Ectodermal cell (in vitro differentiated cells): ENCODE measurements around the gene TMEM95.

ENCODE experiments used
- H3K27ac ChIP-seq: 2 replicates; pipeline ENCODE4 v1.7.0; 2013; ENCODE audit warnings: mild to moderate bottlenecking, low read depth, low read length; ENCODE audit not compliant: insufficient read depth, poor library complexity, severe bottlenecking
- H3K27me3 ChIP-seq: 2 replicates; pipeline ENCODE4 v1.7.0; 2013; ENCODE audit warnings: mild to moderate bottlenecking, low read length; ENCODE audit not compliant: insufficient read depth, control insufficient read depth, poor library complexity, severe bottlenecking
- H3K36me3 ChIP-seq: one replicate; pipeline ENCODE4 v1.7.0; 2013; ENCODE audit warnings: low read length; ENCODE audit not compliant: control insufficient read depth, insufficient read depth
- H3K4me1 ChIP-seq: one replicate; pipeline ENCODE4 v1.7.0; 2013; ENCODE audit warnings: low read length; ENCODE audit not compliant: control insufficient read depth, insufficient read depth
- H3K4me3 ChIP-seq: 2 replicates; pipeline ENCODE4 v1.7.0; 2013; ENCODE audit warnings: low read depth, low read length, control low read depth; ENCODE audit not compliant: insufficient read depth
- H3K9me3 ChIP-seq: 2 replicates; pipeline ENCODE4 v1.7.0; 2013; ENCODE audit warnings: mild to moderate bottlenecking, low read length, moderate library complexity; ENCODE audit not compliant: control insufficient read depth
- whole genome bisulfite sequencing, 2 experiments: methylation state at CpG; one replicate each; pipeline ENCODE4 v1.1.7; 2013; ENCODE audit warnings: missing lambda C conversion rate in 2 of 2; 5-methylcytosine and 5-hydroxymethylcytosine counted together

TMEM95 gene

DNA sequence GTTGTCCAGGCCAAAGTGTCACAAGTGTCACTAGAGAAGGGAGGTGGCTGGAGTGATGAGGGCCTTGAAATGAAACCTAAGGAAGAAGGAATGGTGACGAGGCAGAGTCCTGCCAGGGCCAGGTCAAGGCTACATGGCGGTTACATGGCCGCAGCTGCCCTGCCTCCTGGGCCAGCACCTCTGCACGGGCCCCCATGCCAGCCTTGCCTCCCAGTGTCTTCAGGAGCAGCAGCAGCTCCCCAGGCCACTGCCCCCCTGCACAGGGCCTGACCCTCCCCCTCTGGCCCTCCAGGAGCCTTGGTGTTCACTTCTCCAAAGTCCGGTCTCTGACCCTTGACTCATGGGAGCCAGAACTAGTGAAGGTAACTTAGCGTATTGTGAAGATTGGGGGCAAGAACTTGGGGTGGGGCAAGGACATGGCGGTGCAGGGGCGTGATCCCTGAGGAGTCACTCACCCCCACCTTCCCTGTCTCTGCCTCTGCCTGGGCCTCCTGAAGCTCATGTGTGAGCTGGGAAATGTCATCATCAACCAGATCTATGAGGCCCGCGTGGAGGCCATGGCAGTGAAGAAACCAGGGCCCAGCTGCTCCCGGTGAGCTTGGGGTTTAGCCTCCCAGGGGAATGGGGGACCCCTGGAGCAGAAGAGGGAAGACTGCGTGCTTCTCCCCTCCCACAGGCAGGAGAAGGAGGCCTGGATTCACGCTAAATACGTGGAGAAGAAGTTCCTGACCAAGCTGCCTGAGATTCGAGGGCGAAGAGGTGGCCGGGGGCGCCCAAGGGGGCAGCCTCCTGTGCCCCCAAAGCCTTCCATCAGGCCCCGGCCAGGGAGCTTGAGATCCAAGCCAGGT, 7.1 kb upstream of the TMEM95 start:
- peaks cover 17% of the 10 kb centered on the region for H3K4me1 ChIP-seq
- 87 to 88% methylated on average over 19 of the region's 19 CpGs for WGBS, 2 experiments
- no peaks in the 10 kb centered on the region for H3K36me3 ChIP-seq
- no peak overlapping the region for H3K27ac ChIP-seq
- no peak overlapping the region for H3K4me3 ChIP-seq
- H3K9me3 ChIP-seq: no peaks in the 10 kb centered on the region
- peaks cover 7% of the 10 kb centered on the region for H3K27me3 ChIP-seq

- no peak overlapping the region for H3K4me3 ChIP-seq
- H3K27ac ChIP-seq: no peak overlapping the region
- WGBS, 2 experiments: 93 to 94% methylated on average over 19 of the region's 19 CpGs
Observed at GRCh38 chr17:7348478-7349242, 6.3 kb upstream of the TMEM95 start.

GRCh38 chr17:7351665-7352502, 3.1 kb upstream of the TMEM95 start, which contains the start of gene KCTD11:
KCTD11 (plus strand) TSS chr17:7352162.
- Histone ChIP-seq H3K27ac (peak within 1 kb of the TSS; percentile 86), H3K4me3 (peak within 1 kb of the TSS; percentile 87), H3K9me3 (no peaks in the 10 kb centered on the region), H3K36me3 (no peaks in the 10 kb centered on the region), H3K27me3 (peaks cover 7% of the 10 kb centered on the region), H3K4me1 (peaks cover 42% of the 10 kb centered on the region)
- WGBS, 2 experiments: 0% methylated on average over 91 of the region's 91 CpGs

More at GRCh38 chr17:7348478-7349242, 6.3 kb upstream of the TMEM95 start:
- Histone ChIP-seq H3K27me3 (peaks cover 7% of the 10 kb centered on the region), H3K36me3 (no peaks in the 10 kb centered on the region), H3K4me1 (peaks cover 22% of the 10 kb centered on the region), H3K9me3 (no peaks in the 10 kb centered on the region)

GRCh38 chr17:7352503-7352889, 2.5 kb upstream of the TMEM95 start:
- H3K36me3 ChIP-seq: no peaks in the 10 kb centered on the region
- peak overlapping the region; percentile 87 for H3K4me3 ChIP-seq
- no peaks in the 10 kb centered on the region for H3K9me3 ChIP-seq
- peaks cover 42% of the 10 kb centered on the region for H3K4me1 ChIP-seq
- peak overlapping the region; percentile 86 for H3K27ac ChIP-seq
- peaks cover 7% of the 10 kb centered on the region for H3K27me3 ChIP-seq
- 46 to 51% methylated on average over 10 of the region's 10 CpGs for WGBS, 2 experiments

GRCh38 chr17:7352910-7353635, 1.9 kb upstream of the TMEM95 start:
- Histone ChIP-seq H3K9me3 (no peaks in the 10 kb centered on the region), H3K36me3 (no peaks in the 10 kb centered on the region), H3K27ac (no peak overlapping the region), H3K27me3 (peaks cover 7% of the 10 kb centered on the region), H3K4me1 (peaks cover 42% of the 10 kb centered on the region), H3K4me3 (peak overlapping the region; percentile 87)
- WGBS, 2 experiments: 94 to 95% methylated on average over 37 of the region's 37 CpGs

DNA sequence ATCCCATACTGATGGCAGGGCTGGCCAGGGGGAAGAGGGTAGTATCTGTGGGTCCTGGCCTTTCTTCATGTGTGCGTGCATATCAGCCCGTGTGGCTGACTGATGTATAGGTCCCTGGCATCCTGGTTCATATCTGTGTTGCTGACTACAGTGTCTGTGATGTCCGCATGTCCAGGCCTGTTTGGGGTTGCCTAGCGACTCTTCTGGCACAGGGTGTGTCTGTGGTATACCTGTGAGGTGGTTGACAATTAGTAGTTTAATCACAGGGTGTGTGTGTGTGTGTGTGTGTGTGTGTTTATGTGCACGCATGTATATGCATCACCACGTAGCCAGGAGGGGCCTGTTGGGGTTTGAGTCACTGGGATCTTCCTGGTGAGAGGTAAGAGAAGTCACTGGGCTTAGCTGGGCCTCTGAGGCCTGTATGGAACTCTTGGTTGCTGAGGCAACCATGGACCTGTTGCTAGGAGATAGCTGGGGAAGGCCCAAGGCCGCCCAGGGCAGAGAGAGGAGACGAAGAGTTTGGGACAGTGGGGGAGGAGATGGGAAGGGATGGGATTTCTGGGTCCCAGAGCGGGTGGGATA, 603 bp upstream of the TMEM95 start:
- H3K27me3 ChIP-seq: peaks cover 7% of the 10 kb centered on the region
- peaks cover 35% of the 10 kb centered on the region for H3K4me1 ChIP-seq
- 71 to 81% methylated on average over 9 of the region's 9 CpGs for WGBS, 2 experiments
- no peak overlapping the region for H3K4me3 ChIP-seq
- H3K9me3 ChIP-seq: no peaks in the 10 kb centered on the region
- H3K27ac ChIP-seq: no peak overlapping the region
- no peaks in the 10 kb centered on the region for H3K36me3 ChIP-seq

DNA sequence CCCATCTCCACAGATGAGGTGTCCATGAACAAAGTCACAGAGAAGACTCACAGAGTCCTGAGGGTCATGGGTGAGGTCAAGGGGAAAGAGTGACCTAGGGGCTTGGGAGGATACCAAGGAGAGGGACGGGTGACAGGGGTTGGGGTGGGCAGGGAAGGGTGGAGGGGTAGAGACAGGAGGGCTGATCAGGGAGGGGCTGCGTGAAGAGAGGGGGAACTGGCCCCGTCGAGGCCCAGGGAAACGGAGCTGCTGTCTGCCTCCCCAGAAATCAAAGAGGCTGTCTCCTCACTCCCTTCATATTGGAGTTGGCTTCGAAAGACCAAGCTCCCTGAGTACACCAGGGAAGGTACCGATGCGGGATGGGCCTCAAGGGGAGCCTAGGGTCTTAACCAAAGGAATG, 617 bp downstream of the TMEM95 start:
- H3K9me3 ChIP-seq: no peaks in the 10 kb centered on the region
- H3K4me3 ChIP-seq: no peak overlapping the region
- H3K27ac ChIP-seq: no peak overlapping the region
- peaks cover 7% of the 10 kb centered on the region for H3K27me3 ChIP-seq
- H3K36me3 ChIP-seq: no peaks in the 10 kb centered on the region
- WGBS, 2 experiments: 89 to 91% methylated on average over 8 of the region's 8 CpGs
- H3K4me1 ChIP-seq: peaks cover 29% of the 10 kb centered on the region

- Histone ChIP-seq H3K27ac (no peak overlapping the region), H3K4me3 (no peak overlapping the region), H3K4me1 (peaks cover 29% of the 10 kb centered on the region), H3K36me3 (no peaks in the 10 kb centered on the region), H3K27me3 (peaks cover 3% of the 10 kb centered on the region), H3K9me3 (no peaks in the 10 kb centered on the region)
- 11 to 13% methylated on average over 12 of the region's 12 CpGs for WGBS, 2 experiments
Observed at GRCh38 chr17:7356072-7356549, 1.2 kb downstream of the TMEM95 start.

DNA sequence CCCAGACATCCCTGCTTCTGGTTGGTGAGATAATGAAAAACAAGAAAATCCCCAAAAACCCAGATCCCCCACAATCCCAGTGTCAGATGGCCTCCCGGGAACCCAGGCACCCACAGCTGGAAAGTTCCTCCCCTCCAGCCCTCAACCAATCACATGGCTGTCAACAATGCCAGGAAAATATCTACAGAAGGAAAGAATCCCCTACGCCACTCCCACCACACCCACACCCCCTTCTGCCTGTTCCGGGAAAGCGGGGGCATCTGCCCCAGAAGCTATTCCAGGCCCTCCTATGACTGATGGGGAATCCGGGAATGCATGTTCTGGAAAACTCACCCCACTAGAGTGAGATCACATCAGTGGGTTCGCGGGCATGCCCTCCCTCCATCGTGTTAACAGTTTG, 1.8 kb downstream of the TMEM95 start:
- no peak overlapping the region for H3K27ac ChIP-seq
- H3K27me3 ChIP-seq: no peaks in the 10 kb centered on the region
- H3K4me1 ChIP-seq: peaks cover 29% of the 10 kb centered on the region
- no peaks in the 10 kb centered on the region for H3K36me3 ChIP-seq
- no peak overlapping the region for H3K4me3 ChIP-seq
- H3K9me3 ChIP-seq: no peaks in the 10 kb centered on the region
- 90% methylated on average over 8 of the region's 8 CpGs for WGBS, 2 experiments
